HG02623 (cell line): ENCODE results near the gene SPRR2B.
"Not testable (repeated sequence)": the region's sequence is repeated elsewhere in the genome, so short reads cannot be mapped to it uniquely, and the experiment has no call there.

Source experiments
- ATAC-seq: cut with Tn5 transposase; IDR thresholded peaks from one replicate; pipeline ENCODE4 v1.9.1; 2021; ENCODE audit warnings: moderate library complexity; ENCODE audit not compliant: unreplicated experiment

The SPRR2B gene

DNA sequence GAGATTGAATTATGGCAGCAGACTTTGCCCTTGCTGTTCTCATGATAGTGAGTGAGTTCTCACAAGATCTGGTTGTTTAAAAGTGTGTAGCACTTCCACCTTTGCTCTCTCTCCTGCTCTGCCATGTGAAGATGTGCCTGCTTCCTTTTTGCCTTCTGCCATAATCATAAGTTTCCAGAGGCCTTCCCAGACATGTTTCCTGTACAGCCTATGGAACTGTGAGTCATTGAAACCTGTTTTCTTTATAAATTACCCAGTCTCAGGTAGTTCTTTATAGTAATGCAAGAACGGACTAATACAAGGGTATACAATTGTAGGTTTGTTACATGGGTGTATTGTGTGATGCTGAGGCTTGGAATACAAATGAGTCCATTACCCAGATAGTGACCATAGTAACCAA, 36.2 kb downstream of the SPRR2B start:
- ATAC-seq: no peak

DNA sequence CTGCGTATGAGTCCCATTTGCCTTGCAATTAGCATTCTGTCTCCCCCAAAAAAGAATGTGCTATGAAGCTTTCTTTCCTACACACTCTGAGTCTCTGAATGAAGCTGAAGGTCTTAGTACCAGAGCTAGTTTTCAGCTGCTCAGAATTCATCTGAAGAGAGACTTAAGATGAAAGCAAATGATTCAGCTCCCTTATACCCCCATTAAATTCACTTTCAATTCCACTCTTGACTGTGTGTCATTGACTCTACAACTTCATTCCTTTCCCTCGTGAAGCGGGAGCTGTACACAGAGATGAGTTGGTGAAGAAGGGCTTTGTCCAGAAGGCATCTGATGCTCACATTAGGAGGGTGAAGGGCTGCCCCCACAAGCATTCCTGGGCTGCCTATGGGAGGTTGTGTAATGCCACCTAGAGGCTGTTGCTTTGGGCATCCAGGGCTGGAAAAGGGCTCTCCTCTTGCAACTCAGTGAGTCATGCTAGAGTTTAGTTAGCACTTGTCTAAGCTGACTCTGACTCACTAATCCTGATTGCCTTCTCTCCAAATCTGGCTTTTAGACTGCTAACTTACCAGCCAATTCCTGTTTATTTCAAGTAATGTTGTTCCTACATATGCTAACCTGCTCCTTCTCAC, 38.6 kb downstream of the SPRR2B start:
- ATAC-seq: no peak

DNA sequence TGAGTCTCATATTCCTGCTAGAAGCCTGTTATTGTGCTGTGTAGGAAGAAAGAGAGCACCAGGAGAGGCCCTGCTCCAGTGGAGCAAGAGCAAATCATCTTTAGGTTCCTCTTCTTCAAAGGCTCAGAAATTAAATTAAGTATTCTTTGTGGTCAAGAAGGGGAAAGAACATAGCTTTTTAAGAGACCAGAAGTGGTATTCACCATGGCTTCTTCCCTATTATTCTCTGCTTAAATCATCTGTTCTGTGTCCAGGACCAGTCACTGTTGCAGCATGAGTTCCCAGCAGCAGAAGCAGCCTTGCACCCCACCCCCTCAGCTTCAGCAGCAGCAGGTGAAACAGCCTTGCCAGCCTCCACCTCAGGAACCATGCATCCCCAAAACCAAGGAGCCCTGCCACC, 39.3 kb downstream of the SPRR2B start:
- no peak for ATAC-seq

DNA sequence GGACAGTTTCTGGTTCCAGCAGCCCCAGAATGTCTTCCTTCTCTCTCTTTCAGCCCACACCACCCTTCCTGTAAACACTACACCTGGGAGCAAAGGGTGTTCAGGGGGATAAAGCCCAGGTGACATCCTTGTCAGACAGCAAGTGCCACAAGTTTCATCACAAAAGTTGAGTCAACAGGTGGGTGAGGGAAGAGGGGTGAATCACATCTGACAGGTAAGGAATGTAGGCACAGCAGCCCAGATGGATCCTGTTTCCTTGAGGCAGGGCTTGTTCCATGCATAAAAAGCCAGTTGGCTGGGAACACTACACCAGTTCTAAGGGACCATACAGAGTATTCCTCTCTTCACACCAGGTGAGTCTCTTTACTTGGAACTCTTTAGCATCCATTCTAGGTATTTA, 40.5 kb downstream of the SPRR2B start, which contains the start of gene SPRR1B:
TSS of gene SPRR1B (plus strand) at position 309 of the 400 bp plus-strand sequence. CDS start 1,143 bp downstream, outside the sequence.
- no peak for ATAC-seq

DNA sequence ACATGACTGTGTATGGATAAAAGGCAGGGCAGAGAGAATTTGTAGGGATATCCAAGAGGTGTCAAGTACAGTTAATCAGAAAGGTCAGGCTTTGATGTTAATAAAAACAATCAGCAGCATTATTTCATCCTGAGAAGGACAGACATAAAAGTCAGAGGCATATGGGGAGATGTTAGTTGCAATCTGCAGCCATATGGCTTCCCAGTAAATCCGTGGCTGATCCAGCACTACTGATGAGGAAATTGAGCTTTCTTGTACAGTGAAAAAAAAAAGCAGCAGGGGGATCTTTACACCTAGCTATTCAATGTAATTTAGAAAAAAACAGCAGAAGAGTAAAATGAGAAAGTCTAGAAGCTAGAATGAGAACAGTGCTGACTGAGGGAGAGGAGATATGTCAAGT, 42.6 kb downstream of the SPRR2B start:
- ATAC-seq: no peak

DNA sequence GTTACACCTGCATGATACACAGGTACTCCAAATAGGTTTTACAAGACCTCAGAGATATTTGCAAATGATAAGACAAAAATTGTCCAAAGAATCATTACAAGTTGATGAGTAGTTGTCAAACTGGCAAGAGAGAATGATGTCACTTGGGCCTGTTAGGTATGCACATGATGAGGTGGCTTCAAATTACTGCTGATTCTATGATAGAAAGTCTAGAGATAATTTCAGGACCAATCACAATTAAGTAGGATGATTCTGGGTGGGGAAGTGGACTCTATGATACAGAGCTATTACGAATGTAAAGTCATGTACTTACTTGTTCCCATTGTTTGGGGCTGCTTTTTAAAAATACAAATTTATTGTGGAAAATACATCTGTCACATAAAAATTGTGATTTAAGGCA, 45.6 kb downstream of the SPRR2B start:
- ATAC-seq: no peak

DNA sequence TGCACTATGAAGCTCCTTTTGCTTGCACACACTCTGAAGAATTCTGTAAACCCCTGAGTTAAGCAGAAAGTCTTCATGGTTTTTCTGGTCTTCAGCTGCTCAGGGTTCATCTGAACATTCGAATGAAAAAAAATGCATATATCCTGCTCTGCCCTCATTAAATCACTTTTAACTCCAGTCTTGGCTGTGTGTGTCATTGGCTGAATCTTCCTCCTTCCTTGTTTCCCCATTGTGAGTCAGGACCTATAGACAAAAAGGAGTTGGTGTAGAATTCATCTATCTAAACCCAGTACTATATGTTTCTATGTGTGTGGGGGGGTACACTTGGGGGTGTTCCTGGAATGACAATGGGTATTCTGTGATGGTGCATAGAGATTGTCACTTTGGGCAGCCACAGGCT, 47.0 kb downstream of the SPRR2B start:
- ATAC-seq: no peak

DNA sequence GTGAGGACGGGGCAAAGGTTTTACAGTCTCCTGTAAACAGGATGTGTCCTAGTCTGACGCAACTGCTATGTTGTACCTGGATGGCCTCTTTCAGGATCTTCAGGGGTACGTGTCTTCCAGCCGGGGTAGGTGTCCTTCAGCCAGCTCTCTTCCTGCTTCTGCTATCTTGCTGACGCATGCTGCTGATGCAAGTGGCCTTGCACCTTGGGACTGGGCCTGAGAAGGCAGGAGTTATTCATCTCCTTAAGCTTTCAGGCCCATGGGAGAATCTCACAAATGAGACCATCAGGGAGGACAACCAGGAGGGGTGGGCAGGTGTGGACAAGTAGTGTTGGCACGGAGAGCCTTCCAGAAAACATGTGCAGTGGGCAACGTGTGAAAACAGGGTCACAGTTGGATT, 48.3 kb downstream of the SPRR2B start:
- no peak for ATAC-seq

DNA sequence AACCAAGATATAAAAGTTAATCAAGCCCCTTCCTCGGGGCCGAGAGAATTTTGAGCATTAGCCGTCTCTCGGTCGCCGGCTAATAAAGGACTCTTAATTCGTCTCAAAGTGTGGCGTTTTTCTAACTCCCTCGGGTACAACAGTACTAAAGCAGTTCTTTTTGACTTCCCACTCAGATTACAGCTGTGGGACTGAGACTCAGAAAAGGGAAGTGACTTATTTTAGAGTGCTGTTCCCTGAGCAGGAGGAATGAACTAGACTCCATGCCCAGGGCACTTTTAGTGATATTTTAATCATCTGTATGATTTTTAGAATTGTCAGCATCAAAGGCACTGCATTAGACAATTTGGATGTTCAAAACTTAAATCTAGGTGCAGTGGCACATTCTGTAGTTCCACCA, 49.1 kb downstream of the SPRR2B start:
- not testable (repeated sequence) for ATAC-seq

DNA sequence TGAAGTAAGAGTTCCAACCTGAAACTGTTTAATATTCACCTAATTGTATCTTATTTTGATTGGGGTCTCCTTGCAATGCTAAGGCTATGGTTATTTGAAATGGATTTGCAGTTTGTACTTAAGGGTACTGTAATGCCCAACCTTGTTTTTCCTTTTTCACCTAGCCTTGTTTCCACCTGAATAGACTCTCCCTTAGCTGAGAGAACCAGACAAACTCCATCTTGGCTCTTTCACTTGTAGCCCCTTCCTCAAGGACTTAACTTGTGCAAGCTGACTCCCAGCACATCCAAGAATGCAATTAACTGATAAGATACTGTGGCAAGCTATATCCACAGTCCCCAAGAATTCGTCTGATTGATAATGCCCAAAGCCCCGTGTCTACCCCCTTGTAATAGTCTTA, 49.6 kb downstream of the SPRR2B start:
- not testable (repeated sequence) for ATAC-seq
